Neutrophil (primary cell): Measurements from ENCODE around the gene RNU6-1.

ENCODE experiments used
- H3K27ac ChIP-seq: fragments of 200-600 bp; sonication (generic); 2 replicates; pipeline ENCODE4 v1.5.1; 2016; ENCODE audit warnings: mild to moderate bottlenecking, moderate library complexity
- H3K27me3 ChIP-seq: fragments of 200-600 bp; sonication (generic); 2 replicates; pipeline ENCODE4 v1.6.0; 2016; ENCODE audit warnings: mild to moderate bottlenecking
- H3K36me3 ChIP-seq: fragments of 200-600 bp; sonication (generic); 2 replicates; pipeline ENCODE4 v1.5.1; 2017
- H3K4me1 ChIP-seq, 2 experiments: fragments of 200-600 bp in 1 of 2; sonication (generic) in 1 of 2; 1 replicate in 1 of 2; 2 replicates in 1 of 2; pipeline versions ENCODE4 v1.5.1 to v1.6.1; 2013 to 2016; ENCODE audit warnings: low read depth in 1 of 2, low read length in 1 of 2, mild to moderate bottlenecking in 1 of 2, moderate library complexity in 1 of 2; ENCODE audit not compliant: control insufficient read depth in 1 of 2, insufficient read depth in 1 of 2
- H3K4me3 ChIP-seq, 2 experiments: fragments of 200-600 bp in 1 of 2; sonication (generic) in 1 of 2; 1 replicate in 1 of 2; 2 replicates in 1 of 2; pipeline ENCODE4 v1.5.1; 2013 to 2016; ENCODE audit warnings: low read depth in 1 of 2, low read length in 1 of 2, mild to moderate bottlenecking in 1 of 2, moderate library complexity in 1 of 2
- H3K9me3 ChIP-seq: fragments of 200-600 bp; sonication (generic); 2 replicates; pipeline ENCODE4 v1.5.1; 2016
- TF ChIP-seq, protein P1 (sequence below): fragments of 200-600 bp; sonication (generic); IDR thresholded peaks from 2 replicates; pipeline ENCODE4 v1.5.1; 2016; ENCODE audit warnings: antibody characterized with exemption

The RNU6-1 gene

DNA sequence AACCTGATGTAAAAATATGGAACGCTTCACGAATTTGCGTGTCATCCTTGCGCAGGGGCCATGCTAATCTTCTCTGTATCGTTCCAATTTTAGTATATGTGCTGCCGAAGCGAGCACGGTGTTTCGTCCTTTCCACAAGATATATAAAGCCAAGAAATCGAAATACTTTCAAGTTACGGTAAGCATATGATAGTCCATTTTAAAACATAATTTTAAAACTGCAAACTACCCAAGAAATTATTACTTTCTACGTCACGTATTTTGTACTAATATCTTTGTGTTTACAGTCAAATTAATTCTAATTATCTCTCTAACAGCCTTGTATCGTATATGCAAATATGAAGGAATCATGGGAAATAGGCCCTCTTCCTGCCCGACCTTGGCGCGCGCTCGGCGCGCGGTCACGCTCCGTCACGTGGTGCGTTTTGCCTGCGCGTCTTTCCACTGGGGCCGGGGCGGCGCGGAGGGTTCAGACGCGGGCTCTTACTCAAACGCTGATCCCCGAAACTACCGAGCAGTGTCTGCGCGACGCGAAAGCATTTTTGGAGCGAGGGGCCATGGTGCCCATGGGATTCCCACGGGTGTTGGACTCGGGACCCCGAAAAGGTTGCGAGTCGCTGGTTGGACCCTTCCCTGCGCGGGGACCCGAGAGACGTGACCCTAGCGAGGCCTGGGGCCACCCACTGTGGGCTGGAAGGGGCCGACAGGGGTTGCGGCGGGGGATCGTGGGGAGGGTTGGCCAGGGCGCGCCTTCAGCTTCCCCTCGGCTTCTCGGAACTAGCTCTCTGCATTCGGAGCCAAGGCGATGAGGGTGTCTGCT, at the start of gene RNU6-1:
Gene RNU6-1, minus strand, starts transcription at position 117 of the 820 bp plus-strand sequence.
- Histone ChIP-seq H3K27me3 (peaks cover 14% of the 10 kb centered on the region), H3K27ac (peak within 1 kb of the TSS; percentile 93), H3K36me3 (no peaks in the 10 kb centered on the region), H3K4me3 (peak within 1 kb of the TSS; percentile 77 to 88), H3K9me3 (no peaks in the 10 kb centered on the region), H3K4me1 (peaks cover 49 to 58% of the 10 kb centered on the region in 2 experiments)
- TF ChIP-seq, protein P1, sequence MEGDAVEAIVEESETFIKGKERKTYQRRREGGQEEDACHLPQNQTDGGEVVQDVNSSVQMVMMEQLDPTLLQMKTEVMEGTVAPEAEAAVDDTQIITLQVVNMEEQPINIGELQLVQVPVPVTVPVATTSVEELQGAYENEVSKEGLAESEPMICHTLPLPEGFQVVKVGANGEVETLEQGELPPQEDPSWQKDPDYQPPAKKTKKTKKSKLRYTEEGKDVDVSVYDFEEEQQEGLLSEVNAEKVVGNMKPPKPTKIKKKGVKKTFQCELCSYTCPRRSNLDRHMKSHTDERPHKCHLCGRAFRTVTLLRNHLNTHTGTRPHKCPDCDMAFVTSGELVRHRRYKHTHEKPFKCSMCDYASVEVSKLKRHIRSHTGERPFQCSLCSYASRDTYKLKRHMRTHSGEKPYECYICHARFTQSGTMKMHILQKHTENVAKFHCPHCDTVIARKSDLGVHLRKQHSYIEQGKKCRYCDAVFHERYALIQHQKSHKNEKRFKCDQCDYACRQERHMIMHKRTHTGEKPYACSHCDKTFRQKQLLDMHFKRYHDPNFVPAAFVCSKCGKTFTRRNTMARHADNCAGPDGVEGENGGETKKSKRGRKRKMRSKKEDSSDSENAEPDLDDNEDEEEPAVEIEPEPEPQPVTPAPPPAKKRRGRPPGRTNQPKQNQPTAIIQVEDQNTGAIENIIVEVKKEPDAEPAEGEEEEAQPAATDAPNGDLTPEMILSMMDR: peak; percentile 18

DNA sequence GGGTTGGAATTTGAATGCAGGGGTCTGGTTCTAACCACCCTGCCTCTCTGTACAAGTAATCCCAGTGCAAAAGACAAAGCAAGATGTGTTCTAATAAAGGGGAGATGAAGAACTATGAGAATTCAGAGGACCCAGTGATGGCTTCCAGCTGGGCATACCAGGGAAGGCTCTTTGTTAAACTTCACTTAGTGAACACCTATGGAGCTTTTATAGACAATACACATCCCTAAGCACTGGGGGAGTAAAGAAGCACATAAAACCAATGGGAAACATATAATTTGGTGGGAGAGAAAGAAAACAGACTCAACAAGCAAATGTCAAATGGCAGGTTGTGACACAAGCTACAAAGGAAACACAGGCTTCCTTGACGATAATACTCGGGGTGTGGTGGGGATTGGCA, 47.9 kb upstream of the RNU6-1 start:
- TF ChIP-seq, protein P1: no peak
- Histone ChIP-seq H3K4me3 (no peak overlapping the region), H3K9me3 (no peaks in the 10 kb centered on the region)

DNA sequence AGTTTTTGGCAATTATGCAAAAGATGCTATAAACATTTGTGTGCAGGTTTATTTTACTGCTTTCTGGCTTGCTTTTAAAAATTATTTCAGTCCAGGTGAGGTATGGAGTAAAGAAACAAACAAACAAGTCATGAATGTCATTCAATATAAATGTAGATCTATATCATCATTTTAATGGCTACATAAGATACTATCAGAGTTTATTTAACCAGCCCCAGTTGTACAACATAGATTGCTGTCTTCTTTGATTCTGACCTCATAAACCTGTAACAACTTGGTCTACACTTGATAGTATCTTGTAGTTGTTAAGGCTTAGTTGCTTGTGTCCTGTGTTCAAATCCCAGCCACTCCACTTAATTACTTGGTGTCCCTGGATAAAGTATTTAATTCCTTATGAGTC, 46.0 kb upstream of the RNU6-1 start:
- Histone ChIP-seq H3K27ac (no peak overlapping the region), H3K4me1 (peaks cover 44 to 45% of the 10 kb centered on the region in 2 experiments), H3K4me3 (no peak overlapping the region), H3K9me3 (no peaks in the 10 kb centered on the region), H3K27me3 (no peaks in the 10 kb centered on the region), H3K36me3 (no peaks in the 10 kb centered on the region)
- TF ChIP-seq, protein P1: no peak

More for the DNA sequence above, 47.9 kb upstream of the RNU6-1 start:
- Histone ChIP-seq H3K27ac (no peak overlapping the region), H3K27me3 (no peaks in the 10 kb centered on the region), H3K4me1 (peaks cover 25 to 26% of the 10 kb centered on the region in 2 experiments), H3K36me3 (no peaks in the 10 kb centered on the region)

DNA sequence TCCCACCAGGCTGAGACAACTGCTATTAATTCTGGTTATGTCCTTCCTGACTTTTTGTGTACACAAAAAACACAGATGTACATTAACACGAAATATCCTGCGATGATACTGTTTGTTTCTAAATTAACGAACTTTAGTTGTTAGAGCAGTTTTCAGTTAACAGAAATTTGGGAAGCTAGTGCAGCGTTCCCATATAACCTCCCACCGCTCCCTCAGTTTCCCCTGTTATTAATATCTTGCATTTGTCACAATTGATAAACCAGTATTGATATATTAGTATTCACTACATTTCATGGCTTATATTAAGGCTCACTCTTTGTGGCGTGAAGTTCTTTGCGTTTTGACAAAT, 45.3 kb upstream of the RNU6-1 start:
- Histone ChIP-seq H3K4me1 (peaks cover 51 to 52% of the 10 kb centered on the region in 2 experiments), H3K27me3 (no peaks in the 10 kb centered on the region), H3K27ac (no peak overlapping the region), H3K9me3 (no peaks in the 10 kb centered on the region), H3K36me3 (no peaks in the 10 kb centered on the region), H3K4me3 (peak overlapping the region; percentile 53 to 73)
- TF ChIP-seq, protein P1: no peak

DNA sequence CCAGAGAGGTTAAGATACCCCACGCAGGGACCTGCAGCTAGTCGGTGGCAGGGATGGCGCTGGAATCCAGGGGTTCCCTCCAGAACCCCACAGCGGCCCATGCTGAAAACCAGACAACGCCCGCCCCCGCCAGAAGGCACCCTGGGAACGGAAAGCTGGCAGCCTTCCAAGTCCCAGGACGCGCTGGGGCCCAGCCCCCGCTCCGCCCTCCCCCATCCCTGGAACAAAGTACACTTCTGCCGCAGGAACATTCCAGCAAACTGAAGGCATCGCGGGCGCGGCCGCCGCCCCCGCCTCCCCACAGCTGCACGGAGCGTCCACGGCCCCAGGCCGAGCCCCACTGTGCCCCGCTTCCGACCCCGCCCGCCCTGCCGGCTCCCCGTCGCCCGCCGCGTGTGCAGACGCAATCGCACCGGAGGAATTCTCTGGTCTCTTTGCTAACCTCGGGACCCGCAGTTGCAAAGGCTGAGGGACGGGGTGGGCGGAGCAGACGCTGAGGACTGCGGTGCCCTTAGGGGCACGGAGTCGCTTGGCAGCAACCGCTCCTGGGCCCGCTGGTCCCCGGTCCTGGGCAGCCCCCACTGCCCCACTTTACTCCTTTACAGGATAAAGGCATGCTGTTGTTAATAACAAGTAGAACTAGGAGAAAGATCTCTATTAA, 44.8 kb upstream of the RNU6-1 start:
- no peaks in the 10 kb centered on the region for H3K9me3 ChIP-seq
- H3K36me3 ChIP-seq: no peaks in the 10 kb centered on the region
- H3K27ac ChIP-seq: peak overlapping the region; percentile 23
- H3K27me3 ChIP-seq: no peaks in the 10 kb centered on the region
- peaks cover 56 to 57% of the 10 kb centered on the region in 2 experiments for H3K4me1 ChIP-seq
- peak overlapping the region; percentile 53 to 73 for H3K4me3 ChIP-seq
- TF ChIP-seq, protein P1: no peak
